Activated CD8-positive, alpha-beta memory T cell treated with anti-CD3 and anti-CD28 coated beads, Interleukin-2, amount 50 U/mL, for 48 hours (primary cell): Measurements from ENCODE around the gene CDH4.

Experiments
- DNase-seq: peaks from one replicate; pipeline ENCODE4 v3.0.0-alpha.2; 2020

CDH4 gene

DNA sequence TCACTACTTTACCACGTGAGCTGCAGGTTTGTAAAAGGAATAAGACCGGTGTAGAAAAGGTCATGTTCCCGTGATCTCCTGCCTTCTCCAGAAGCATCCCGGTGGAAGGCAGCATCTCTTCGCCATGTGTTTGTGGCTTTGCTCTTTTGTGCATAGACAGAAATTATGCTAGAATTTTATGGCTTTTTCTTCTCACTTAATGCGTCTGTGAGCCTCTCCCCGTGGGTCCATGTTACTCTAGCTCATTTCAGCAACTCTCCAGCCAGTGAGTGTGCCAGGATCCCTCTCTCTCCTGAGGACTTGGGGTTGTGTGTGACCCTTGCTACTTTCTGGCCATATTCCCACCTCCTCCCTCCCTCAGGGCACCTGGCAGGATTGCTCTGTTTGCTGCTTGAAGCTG lies 289.5 kb downstream of the CDH4 start:
- DNase-seq: no peak

DNA sequence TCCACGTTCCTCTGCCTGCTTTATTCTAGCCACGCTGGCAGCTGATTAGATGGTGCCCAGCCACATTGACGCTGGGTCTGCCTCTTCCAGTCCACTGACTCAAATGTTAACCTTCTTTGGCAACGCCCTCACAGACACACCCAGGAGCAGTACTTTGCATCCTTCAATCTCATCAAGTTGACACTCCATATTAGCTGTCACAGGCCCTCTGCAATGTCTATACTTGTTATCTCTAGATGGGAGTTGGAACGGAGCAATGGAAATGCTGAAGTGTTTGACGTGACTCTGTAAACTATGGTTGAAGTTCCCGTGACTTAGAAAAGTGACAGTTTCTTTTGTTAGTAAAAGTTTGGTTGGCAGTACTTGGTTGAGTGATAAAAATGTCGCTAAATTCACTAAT lies 291.0 kb downstream of the CDH4 start:
- DNase-seq: no peak

DNA sequence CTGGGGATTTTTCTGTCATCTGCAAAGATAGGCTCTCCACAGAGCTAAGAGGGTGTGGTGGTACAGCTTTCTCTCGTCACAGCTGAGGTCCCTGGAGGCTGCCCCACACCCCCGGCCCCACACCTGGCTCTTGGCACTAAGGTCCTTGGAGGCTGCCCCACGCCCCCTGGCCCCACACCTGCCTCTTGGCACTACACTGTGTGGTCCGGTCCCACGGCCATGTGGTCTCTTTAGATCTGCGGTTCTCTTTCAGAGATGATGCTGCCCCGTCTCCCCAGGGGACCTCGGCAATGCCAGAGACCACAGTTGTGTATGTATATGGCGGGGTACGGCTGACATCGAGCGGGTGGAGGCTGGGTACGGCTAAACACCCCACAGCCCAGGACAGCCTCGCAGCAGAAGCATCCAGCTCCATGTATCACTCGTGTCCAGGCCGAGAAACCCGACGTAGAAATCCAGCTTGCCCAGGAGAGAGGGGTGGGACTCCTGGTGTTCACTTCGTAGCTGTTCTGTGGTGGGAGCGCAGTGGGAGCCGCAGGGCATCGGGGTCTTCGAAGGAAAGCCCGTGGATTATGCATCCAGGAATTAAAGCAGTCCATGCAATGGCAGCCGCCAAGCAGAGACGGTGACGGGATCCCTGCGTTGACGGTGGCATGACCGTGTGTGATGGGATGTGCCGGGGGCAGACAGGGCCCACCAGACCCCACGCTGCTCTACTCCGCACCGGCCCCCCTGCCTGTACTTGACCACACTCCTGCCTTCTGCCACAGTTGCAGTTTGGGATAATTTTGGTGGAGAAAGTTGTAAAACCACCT lies 292.1 kb downstream of the CDH4 start:
- no peak for DNase-seq

DNA sequence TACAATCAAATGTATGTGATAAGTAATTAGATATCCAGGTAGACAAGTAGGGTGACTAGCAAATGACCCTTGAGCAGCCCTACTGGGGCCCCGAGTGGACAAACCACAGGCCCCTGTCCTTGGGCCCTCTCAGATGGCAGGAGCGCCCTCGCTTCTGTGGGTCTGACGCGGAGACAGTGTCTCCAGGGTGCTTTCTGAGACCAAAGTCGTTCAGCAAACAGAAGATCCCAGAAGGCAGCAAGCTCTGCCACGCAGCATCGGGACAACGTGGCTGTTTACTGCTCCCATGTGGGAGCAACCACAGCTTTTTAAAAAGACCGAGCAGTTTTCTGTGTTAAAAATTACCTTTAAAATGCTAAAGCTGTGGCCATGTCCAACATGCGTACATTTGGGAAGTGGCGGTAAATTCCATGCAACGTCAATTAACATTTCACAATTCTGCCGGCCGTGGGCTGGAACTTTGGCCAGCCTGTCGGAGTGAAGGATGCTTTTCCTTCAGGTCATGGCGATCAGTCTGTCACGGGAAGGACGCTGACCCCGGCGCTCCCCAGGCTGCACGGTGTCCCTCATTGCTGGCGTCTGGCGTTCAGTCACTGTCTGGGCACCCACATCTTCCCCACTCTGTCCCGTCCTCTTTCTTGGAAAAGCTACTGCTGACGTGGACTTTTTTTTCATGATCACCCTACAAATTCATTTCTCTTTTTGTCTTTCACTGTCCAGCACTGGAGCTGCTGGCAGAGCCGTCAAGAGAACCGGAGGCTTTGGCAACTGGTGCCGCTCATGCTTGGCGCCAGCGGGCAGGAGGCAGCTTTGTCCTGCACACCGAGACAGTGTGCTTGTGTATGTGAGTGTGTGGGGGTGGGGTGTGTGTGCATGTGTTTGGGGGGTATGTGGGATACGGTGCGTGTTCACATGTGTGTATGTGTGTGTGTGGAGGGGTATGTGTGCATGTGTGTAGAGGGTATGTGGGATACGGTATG lies 293.1 kb downstream of the CDH4 start:
- no peak for DNase-seq

DNA sequence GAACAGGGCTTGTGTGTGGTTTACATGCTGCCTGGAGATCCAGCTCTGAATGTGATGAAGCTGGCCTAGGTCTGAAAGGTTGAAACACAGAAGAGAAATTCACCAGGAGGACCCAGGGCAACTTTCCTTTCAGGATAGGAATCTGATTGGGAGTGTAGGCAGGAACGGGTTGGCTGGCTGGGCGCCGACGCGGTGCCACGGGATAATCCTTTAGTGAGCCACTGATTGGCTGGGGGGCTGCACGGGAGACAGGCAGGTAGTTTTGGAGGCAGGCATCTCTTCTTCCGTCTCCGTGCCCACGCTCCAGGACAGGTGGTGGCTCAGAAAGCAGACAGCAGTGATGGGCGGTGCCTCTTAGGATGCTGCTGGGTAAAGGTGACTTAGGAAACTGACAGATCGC lies 294.6 kb downstream of the CDH4 start:
- DNase-seq: no peak

DNA sequence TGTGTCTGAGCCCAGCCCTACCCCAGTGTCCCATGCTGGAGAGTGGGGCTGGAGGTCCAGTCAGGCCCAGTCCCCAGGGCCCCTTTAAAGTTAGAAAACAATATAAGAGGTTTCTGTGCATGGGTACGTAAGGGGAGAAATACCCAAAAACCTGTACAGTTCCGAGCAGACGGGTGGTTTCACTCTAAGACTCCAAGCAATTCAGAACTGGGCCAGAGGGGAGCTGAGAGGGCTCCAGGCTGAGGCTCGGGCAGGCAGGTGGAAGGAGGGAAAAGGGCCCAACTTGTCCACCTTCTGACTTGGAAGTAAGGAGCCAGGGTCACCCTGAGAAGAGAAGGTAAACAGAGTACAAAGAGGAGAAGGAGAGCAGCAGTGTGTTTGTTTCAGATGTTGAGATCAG lies 296.0 kb downstream of the CDH4 start:
- no peak for DNase-seq

DNA sequence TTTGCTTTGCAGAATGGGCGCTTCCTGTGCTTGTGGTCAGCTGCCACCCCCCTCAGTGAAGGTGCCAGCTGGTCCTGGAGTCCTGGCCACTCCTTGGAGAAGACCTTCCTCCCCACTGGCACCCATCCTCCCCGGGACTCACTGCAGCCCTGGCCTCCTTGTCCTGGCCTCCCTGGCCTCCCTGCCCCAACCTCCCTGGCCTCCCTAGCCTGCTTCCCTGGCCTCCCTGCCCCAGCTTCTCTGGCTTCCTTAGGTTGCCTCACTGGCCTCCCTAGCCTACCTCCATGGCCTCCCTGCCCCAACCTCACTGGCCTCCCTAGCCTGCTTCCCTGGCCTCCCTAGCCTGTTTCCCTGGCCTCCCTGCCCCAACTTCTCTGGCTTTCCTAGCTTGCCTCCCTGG lies 297.8 kb downstream of the CDH4 start:
- DNase-seq: no peak

DNA sequence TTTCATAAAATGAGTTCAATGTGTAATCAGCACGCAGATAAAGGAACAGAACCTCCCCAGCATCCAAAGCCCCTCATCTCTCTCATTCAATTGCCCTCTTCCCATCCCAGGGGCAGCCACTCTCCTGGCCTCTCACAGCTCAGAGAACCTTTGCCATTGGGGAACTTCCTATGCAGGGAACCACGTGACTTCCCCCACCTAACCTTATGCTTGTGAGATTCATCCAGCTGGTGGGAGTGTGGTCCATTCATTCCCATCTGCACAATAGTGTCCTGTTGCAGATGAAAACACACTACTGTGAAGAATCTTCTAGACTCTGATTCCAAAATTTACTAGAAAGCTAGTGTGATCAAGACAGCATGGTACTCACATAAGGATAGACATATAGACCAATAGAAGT lies 299.3 kb downstream of the CDH4 start:
- no peak for DNase-seq

DNA sequence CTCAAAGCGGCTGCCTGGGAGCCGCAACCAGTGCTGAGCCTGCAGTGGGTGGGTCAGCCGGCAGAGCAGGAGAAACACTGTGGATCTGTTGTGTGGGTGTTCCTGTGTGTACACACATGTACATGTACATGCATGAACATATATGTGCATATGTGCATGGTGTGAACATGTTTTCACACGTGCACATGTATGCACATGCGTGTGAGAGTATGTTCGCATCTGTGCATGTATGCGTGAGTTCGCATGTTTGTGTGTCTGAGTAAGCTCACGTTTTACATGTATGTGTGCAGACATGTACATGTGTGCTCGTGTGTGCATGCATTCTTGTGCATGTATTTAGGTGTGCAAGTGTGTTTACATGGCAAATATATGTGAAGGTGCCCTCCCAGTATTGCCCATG lies 302.6 kb downstream of the CDH4 start:
- DNase-seq: no peak

DNA sequence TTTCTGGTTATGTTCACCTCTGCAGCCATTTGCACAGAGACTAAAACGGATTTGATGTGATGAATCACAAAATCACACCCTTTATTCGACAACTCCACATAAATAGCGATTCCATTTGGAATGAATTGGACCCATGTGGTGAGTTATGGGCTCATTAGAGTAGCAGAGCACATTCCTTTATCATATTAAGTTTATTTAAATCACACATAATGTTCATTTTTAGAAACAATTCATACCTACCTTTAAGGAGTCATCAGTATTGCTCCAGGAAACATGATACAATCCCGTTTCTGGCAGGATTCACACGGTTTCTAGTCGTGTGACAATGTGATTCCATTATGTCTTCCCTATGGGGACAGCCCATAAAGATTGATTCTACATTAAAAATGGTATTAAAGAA lies 303.5 kb downstream of the CDH4 start:
- no peak for DNase-seq

DNA sequence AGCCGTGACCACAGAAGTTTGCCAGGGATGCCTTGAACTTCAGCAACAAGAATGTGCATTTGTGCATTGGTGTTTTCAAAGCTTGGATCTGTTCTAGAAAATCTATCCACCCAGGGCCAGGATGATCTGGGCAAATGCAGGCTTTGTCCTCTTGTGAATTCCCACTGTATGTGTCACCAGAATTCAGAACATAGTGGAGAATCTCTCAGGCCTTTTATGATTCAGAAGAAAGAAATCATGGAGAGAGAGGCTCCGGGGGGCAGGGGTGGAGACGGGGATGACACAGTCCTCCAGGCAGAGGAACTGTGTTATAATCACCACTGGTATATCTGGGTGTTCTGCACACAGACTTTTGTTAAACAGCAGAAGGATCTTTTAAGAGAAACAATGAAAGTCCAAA lies 304.1 kb downstream of the CDH4 start:
- DNase-seq: no peak

DNA sequence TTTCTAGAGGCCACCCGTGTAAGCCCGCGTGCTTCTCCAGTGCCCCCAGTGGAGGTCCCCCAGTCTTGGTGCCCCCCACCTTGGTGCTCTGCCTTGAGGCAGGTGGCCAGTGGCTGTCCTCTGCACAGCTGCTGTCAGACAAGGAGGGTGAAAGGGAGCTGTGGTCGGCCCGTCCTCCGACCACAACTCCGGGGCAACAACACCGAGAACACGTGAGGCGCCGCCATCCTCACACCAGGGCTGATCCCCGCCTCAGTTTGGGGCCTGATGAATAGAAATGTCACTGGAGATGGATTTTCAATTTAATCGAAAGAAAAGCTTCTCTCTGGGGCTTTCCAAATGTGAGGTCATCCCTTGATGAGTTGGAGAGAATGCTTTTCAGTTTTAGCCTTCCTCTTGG lies 304.6 kb downstream of the CDH4 start:
- no peak for DNase-seq

DNA sequence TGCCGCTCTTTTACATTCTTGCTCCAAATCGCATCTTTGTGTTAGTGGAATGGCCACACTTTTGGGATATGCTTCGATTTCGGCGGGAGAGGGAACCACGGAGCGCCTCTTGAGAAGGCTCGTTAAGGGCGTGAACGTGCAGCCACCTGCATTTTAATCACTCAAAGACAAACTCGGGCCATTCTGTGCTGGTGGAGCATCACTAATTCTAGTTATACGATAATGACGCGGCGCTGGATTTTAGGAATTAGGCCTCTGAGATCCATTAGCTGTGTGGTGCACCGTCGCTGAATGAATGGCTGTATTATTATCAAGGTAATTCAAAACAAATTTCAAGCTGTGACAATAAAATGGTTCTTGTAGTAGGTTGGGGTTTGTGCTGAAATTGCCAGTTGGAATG lies 305.6 kb downstream of the CDH4 start:
- DNase-seq: no peak

DNA sequence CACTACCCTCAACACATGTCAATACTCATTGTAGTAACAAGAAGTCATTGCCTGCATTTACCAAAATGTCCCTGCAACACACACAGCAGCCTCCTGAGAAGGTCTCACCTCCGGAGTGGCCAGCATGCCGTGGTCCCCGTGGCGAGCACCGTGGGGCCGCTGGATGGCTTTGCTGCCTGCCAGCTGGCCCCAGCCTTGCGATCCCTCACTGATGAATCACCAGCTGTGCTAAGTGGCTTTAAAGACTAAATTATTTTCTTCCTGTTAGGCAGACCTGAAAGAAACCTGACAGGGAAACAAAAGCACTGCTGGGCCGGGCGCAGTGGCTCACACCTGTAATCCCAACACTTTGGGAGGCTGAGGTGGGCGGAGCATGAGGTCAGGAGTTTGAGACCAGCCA lies 306.7 kb downstream of the CDH4 start:
- no peak for DNase-seq

DNA sequence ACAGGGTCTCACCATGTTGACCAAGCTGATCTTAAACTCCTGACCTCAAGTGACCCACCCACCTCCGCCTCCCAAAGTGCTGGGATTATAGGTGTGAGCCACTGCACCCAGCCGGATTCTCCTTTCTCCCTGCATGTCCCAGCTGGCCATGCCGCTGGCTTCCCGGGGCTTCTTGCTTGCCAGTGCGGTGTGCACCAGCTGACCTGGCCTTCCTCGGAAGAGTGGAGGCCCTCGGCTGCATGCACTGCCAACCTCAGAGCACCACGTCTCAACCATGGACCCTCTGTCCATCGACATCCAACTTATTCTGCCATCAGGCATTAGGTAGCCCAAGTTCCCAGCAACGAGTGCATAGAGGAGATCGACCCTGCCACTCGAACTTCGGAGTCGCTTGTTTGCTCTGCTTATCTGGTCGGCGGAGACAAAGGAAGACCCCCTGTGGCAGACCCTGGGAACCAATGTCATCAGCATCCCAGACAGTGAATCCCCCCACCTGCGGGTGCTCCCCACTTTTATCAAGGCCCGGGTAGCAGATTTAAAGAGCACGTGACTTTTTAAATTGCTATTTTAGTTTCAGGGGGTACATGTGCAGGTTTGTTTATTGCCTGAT lies 307.8 kb downstream of the CDH4 start:
- DNase-seq: no peak

DNA sequence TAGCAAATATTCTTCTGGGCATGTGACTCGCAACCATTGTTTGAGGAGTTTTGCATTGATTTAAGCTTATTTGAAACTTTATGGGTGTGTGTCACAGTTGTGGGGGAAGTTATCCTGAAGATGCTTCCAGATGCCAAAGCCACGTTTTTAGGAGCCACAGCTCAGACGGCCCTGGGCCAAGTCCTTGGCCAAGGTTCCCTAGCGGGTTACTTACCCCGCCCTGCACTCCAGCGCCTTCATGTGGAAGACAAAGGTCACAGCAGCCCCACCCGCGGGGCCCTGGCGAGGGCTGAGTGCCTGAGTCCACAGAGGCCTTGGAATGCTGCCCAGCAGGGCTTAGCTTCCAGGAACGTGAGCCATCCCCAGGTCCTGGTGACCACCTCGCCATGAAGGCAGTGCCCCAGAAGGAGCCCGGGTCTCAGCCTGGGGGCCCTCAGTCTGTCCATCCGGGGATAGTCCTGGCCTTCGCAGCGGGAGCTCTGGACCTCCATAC lies 308.3 kb downstream of the CDH4 start:
- DNase-seq: no peak

DNA sequence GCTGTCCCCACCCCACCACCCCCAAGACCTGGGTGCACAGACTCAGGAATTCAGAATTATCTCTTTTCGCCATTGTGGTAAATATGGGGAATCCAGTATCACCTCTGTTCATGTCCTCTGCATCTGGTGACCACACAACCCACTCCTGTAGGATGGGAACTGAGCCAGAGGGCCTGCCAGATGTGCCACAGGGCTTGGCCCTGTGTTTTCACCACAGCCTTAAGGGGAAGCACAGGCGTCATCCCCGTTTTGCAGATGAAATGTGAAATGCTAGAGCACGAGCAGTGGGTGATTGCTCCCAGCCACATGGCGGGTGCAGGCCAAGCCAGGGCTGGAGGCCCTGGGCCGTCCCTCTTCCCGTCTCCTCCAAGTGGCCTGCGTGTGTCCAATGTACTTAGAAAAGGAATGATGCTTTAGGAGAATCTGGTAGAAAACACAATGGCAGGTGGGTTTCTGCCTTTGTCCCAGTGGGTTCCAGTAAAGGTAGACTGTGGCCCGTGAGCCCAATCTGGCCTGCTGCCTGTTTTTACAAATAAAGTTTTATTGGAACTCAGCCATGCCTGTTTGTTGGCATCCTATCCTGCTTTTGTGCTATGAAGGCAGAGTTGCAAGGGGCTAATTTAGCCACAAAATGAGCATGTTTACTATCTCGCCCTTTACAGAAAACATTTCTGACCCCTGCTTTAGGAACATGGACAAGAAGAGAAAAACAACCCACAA lies 309.2 kb downstream of the CDH4 start:
- DNase-seq: no peak

DNA sequence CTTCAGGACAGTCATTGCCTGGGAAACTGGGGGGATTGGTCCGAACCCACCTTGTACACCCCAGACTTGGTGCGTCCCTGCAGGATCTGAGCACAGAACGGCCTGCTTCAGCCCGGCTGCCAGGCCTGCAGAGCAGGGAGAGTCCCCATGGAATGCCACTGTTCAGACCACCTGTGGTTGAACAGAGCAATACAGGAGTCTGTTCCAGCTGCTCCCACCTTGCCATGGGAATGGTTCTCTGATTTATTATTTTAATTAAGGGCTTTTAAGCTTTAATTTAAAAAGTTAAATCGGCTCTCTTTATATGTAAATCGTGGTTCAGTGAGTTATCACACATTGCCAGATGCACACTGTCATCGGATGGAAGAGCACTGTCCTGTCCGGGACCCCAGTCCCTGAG lies 310.4 kb downstream of the CDH4 start:
- no peak for DNase-seq

DNA sequence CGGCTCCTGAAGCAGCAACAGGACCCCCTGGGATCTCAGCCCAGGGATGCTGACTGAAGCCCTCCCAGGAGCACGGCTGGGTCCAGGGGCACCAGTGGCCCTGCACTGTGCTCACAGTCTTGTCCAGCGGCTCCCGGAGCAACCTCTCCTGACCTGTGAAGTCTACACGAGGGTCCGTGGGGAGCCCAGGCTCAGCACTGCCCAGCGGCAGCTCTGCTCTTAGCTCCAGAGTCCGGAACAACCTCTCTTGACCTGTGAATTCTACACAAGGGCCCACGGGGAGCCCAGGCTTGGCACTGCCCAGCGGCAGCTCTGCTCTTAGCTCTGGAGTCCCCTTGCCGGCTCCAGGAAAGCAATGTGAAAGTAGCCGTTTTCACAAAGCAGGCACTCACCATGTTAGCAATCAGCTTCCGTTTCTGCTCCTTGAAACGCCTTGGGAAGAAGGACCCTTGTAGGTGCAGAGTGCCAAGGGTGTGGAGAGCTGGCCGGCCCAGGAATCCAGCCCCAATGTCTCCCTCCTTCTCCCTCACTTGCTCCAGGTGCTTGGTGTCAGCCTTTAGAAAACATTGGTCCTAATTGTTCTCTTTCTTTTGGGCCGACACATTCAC lies 310.9 kb downstream of the CDH4 start:
- DNase-seq: no peak

DNA sequence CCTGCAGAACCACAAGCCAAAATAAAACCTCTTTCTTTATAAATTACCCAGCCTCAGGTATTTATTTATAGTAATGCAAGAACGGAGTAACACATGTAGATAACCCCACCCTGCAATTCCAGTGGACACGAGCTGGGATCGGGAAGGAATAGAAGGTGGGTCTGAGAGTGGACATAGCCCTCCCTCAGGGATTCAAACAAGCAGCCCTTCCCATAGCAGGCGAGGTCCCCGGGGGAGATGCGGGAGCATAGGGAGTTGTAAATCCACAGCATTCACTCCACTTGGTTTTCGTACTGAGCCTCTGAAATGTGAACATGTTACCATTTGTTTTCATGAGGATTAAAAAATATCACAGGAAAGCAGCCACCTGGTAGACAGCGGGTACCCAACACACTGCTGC lies 312.6 kb downstream of the CDH4 start:
- DNase-seq: no peak

DNA sequence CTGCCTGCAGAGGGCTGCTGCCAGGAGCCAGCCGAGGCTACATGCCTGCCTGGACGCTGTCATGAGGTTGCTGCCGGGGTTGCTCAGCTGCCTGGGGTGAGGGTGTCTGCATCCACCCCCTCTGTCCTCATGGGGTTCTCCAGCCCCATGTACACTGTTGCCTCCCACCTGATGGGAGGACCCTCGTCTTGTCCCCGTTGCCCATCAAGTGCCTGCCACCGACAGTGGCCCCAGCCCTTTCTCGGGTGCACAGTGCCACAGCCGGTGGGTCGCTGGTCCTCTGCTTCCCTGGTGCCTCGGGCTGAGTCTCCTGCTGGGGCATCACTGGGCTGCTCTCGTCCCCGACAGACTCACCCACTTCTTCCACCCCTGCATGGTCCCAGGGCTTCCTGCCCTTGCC lies 313.7 kb downstream of the CDH4 start:
- no peak for DNase-seq

DNA sequence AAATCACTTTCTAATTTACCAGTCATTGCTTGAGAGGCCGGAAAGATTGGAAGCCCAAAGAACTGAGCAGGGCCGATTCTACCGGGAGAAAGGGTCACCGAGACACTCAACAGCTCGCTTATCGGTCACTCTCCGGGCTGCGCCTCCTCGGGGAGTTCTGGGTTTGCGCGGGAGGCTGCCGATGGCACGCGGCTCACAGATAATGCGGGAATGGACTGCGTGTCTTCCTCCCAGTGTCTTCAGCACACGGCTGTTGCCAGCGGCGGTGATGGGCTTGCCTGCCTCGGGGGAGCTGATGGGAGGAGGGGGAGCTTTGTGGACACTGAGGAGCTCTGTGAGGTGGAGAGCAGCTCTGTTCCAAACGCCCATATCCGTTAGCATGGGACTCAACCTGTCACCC lies 314.6 kb downstream of the CDH4 start:
- no peak for DNase-seq
